GM18517 (cell line): ENCODE measurements around the gene ADIPOR2.
A peak's percentile ranks its signal among the peaks of the same experiment; 100 is the strongest.
"Not testable (repeated sequence)": the region's sequence is repeated elsewhere in the genome, so short reads cannot be mapped to it uniquely, and the experiment has no call there.

ENCODE experiments used
- ATAC-seq: cut with Tn5 transposase; IDR thresholded peaks from one replicate; pipeline ENCODE4 v1.9.1; 2021; ENCODE audit warnings: mild to moderate bottlenecking, moderate library complexity; ENCODE audit not compliant: unreplicated experiment

The ADIPOR2 gene

DNA sequence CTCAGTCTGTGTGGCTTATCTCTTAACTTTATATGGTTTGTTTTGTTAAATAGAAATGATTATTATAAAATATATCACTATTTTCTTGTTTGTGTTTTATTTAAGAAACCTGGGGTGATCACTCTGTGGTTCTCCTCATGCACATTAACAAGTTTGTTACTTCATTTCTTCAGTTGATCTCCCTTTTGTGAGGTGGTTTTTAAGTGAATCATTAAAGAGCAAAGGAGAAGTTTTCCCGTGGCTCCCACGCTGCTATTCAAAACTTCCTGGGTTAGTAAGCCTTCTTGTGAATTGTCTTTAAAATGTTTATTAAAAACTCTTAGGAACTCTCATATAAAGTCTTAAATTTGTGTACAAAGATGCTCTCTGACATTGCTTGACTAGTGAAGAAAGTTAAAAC lies 11.8 kb downstream of the ADIPOR2 start:
- ATAC-seq = no peak

DNA sequence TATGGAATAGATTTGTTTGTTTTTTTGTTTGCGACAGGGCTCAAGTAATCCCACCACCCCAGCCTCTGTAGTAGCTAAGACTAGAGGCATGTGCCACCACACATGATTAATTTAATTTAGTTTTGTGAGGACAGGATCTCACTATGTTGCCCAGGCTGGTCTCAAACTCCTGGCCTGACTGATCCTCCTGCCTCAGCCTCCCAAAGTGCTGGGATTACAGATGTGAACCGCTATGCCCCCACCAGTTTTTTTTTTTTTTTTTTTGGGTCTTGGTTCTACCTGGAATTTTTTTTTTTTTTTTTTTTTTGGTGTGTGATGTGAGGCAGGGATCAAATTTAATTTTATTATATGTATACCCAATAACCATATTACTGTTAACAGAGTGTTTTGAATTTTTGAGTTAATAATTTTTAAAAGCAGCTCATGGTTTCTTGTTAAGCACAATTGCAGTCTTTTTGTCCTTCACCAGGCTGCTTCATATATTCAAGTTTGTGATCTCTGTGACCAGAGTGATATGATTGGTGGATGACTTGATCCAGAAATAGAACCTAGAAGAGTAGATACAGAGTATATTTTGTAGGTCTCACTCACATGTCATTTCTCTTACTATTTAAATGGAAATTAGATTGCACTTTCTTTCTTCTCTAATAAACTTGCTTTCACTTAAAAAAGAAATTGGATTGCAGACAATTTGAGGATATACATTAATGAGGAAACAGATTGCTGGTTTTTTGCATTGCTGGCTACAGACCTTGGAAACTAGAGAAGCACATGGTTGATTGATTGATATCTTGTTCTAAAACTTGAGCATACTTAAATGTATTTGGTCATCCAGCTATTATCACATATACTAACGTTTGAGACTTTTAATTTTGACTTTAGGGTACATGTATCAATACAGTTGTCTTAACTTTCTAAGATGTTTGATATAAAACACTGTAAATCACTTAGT lies 13.2 kb downstream of the ADIPOR2 start:
- no peak for ATAC-seq

DNA sequence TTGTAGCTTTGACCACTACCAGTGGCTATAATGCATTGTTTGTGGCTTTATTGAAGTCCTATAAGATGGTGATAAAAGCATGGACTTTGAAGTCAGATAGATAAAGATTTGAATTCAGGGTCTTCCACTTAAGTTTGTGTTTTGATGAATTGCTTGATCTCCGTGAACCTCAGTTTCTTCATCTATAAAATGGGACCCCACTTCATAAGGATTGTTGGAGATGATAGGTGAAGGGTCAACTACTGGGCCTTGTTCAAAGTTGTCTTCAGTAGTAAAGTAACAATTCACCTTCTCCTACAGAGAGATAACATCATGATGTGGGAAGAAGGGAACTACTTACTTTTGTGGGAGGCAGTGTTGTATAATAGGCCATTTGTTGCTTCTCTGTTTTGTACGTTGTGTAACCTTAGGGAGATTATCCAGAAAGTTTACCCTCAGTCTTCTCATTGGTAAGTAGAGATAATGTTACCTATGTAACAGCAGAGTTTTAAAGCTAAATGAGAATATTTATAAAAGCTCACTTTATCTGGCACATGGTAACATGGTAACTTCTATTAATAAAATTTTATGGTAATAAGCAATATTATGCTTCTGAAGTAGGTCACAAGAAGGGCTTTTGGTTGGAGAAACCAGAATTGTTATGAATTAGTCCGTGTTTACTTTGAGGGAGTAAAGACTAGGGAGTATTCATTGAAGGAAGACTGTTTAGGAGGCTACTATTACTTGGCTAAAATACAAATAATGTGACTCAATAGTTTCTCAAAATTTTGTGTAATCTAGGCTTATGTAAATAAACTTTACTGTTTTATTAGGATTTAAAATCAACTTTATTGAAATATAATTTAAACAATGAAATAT lies 15.1 kb downstream of the ADIPOR2 start:
- no peak for ATAC-seq

DNA sequence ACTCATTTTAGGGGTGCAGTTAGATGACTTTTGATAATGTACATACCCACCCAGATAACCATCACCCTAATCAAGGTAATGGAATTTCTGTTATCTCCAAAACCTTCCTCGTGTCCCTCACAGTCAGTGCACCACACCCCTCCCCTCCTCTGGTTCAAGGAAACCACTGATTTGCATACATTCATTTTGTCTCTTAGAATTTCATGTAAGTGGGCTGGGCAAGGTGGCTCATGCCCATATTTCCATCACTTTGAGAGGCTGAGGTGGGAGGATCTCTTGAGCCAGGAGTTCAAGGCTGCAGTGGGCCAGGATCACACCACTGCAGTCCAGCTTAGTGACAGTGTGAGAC lies 15.7 kb downstream of the ADIPOR2 start:
- no peak for ATAC-seq

DNA sequence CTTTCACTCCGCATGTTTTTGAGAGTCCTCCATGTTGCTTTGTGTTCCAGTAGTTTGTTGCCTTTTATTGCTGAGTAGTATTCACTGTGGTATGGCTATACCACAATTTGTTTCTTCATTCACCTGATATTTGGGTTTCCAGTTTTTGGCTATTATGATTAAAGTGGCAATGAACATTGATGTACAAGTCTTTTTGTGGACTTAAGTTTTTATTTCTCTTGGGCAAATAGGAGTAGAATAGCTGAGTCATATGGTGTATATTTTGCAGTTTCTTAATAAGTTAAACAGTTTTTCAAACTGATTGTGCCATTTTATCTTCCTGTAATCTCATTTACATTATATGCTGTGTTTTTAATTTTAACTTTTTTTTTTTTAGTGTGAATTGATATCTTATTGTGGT lies 16.2 kb downstream of the ADIPOR2 start:
- no peak for ATAC-seq

DNA sequence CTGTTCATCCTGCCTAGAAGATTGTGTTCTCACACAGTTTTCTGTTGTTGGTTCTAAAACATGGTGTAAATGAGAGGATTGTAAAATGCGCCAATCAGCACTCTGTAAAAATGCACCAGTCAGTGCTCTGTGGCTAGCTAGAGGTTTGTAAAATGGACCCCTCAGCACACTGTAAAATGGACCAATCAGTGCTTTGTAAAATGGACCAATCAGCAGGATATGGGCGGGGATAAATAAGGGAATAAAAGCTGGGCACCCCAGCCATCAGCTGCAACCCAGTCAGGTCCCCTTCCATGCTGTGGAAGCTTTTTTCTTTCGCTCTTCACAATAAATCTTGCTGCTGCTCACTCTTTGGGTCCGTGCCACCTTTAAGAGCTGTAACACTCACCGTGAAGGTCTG lies 19.1 kb downstream of the ADIPOR2 start:
- ATAC-seq = not testable (repeated sequence)

DNA sequence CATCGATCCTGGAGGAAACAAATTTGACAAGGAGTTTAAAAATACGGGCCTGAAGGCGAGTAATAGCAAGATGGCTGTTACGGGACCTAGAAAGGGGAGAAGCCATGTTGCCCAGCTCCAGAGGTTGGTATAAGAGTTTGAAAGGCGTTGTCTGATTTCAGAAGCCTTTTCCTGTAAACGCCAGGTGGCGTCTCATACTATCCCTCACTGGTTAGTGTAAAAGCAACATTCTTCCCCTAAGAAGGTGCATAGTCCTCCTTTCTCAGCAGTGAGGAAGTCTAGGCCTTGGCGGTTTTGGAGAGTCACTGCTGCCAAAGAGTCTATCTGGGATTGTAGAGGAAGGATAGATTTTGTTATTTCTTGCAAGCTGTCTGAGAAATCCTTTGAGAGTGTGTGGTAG lies 20.0 kb downstream of the ADIPOR2 start:
- ATAC-seq = not testable (repeated sequence)

DNA sequence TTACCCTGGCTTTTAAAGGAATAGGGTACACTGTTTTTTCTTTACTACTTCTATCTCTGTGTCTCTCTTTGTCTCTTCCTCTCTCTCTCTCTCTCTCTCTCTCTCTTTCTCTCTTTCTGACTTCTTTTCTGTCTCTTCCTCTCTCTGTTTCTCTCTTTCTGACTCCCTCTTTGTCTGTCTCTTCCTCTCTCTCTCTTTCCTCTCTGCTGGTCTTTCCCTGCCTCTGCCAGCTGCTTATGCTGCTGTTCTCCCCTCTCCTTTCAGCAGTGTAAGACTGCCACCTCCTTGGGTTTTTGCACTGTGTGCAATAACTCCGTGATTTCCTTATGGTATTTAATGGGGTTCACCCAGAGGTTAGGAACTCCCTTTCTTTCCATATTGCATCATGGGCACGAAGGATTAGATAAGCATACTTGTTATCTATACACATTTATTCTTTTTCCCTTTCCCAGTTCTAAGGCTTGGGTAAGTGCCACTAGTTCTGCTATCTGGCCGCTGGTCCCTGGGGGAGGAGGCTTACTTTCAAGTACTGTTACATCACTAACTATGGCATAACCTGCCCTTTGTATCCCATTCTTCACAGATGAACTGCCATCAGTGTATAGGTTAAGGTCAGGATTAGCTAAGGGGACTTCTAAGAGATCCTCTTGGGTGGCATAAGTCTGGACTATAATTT lies 20.8 kb downstream of the ADIPOR2 start:
- not testable (repeated sequence) for ATAC-seq

DNA sequence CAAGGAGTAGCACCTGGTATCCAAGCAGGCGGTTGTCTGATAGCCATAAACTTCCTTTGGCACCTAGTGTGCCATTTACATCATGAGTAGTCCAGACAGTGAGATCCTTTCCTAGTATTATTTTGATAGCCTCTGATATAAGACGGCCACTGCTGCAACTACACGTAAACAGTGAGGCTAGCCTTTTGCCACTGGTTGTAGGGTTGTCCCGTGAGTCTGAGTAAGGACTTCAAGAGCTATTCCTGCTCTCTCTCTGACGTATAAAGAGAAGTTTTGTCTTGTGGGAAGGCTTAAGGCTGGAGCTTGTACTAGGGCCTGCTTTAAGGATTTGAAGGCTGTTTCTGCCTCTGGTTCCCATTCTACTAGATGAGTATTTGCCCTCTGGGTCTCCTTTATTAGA lies 21.4 kb downstream of the ADIPOR2 start:
- ATAC-seq = not testable (repeated sequence)

DNA sequence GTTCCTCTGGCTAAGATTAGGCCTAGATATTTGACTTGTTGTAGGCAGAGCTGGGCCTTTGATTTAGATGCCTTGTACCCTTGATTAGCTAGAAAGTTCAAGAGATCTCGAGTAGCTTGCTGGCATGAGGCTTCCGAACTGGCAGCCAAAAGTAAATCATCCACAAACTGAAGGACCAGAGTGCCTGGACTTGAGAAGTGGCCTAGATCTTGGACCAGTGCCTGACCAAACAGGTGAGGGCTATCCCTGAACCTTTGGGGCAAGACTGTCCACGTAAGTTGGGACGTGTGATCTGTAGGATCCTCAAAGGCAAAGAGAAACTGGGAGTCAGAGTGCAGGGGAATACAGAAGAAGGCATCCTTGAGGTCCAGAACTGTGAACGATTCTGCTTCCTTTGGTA lies 22.0 kb downstream of the ADIPOR2 start:
- not testable (repeated sequence) for ATAC-seq

DNA sequence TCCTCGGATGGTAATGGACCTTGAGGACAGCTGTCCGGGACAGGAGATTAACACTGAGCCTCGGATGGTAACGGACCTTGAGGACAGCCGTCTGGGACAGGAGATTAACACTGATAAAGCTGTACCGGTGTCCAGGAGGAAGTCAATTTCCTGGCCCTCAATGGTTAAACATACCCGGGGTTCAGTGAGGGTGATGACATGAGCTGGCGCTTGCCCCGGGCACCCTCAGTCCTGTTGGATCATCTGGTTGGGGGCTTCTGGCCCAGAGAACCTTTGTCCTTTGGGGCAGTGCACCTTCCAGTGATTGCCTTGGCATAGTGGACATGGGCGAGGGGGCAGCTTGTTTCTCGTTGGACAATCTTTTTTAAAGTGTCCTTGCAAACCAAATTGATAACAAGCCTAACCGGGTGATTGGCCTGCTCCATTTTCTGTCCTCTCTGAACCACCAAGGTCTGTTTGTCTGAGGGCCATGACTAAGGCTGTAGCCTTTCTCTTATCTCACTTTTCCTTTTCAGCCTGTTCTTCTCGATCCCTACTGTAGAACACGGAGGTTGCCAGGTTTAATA lies 23.0 kb downstream of the ADIPOR2 start:
- not testable (repeated sequence) for ATAC-seq

DNA sequence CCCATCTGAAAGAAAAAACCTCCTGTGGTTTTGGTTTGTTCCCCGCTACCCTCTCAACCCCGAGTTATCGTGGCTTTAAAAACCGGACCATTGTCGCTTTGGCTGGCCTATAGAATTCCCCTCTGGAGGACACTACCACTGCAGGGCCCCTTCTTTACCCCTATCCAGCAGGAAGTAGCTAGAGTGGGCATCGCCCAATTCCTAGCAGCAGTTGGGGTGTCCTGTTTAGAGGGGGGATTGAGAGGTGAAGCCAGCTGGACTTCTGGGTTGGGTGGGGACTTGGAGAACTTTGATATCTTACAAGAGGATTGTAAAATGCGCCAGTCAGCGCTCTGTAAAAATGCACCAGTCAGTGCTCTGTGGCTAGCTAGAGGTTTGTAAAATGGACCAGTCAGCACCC lies 24.6 kb downstream of the ADIPOR2 start:
- ATAC-seq = not testable (repeated sequence)

DNA sequence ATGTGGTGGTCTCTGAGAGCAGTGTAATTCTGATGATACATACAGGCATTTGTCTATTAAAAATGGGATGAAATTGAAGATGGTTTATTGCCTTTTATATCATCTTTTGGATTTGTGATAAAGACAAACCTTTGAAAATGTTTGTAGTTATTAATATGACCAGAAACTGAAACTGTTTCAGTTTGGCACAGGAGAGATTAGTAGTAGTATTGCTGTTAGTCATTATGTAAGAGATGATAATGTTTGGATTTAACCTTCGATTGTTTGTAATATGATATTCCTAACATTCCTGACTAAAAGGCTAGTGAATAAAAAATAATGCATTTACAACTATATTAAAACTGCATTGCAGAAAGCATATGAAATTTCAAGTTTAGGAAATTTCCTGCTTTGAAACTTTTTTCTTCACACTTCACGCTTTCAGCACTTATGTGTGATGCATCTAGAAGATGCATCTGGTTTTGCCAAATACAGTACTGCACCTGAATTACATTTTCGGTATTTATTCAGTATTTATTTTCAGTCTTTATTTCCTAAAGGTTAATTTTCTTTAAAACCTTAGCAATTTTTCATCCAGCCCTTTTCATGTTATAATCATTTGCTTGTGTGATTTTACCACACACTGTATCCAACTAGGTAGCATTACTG lies 25.5 kb downstream of the ADIPOR2 start:
- ATAC-seq = peak; percentile 49

DNA sequence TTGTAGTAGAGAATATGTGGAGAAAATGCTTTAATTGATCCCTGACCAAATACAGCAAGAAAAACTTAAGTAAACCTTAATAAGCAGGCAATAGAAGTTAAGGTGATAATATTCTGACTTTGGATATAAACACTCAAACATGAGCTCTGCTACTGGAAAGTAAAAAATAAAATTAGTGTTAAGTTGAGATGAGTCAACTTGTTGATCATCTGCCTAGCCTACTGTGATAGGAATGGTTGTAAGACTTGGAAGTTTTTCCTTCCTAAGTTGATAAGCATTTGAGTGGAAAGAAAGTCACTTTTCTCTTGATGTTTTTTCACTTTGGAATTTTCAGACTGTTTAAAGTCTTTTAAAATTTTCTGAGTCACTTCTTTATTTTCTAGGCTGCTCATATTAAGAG lies 26.0 kb downstream of the ADIPOR2 start:
- no peak for ATAC-seq

DNA sequence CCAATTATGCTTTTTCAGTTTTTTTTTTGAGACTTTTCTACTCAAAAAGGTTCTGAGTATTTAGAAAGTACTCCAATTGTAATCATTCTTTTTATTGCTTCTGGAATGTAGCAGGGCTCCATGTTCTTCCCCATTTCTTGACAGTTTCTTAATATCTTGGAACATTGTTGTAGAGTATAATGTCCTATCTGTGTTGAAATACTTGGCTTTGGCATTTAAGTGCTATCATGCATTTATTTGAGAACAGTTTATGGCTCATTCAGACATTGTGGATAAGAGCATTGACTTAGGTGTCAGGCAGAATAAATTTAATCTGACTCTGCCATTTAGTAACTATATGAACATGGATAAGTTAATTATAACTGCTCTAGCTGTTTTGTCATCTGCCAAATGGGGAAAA lies 28.3 kb downstream of the ADIPOR2 start:
- no peak for ATAC-seq

DNA sequence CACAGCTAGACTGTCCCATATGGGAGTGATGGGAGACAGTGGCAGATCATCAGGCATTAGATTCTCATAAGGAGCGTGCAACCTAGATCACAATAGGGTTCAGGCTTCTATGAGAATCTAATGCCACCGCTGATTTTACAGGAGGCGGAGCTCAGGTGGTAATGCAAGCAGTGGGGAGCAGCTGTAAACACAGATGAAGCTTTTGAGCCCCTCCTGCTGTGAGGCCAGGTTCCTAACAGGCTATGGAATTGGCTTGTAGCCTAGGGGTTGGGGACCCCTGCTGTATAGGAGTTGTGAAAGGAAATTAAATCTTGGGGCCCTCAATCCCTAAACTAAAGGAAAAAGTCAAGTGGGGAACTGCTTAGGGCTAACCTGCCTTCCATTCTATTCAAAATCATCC lies 29.6 kb downstream of the ADIPOR2 start:
- ATAC-seq = no peak

DNA sequence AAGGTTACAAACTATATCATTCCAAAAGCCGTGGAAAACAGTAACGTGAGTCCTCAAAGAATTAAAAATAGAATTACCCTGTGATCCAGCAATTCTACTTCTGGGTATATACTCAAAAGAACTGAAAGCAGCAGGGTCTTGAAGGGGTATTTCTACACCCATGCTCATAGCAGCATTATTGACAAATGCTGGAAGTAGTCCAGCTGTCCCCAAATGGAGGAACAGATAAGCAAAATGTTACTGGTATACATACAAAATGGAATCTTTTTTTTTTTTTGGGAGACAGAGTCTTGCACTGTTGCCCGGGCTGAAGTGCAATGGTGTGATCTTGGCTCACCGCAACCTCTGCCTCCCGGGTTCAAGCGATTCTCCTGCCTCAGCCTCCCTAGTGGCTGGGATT lies 32.9 kb downstream of the ADIPOR2 start:
- no peak for ATAC-seq

DNA sequence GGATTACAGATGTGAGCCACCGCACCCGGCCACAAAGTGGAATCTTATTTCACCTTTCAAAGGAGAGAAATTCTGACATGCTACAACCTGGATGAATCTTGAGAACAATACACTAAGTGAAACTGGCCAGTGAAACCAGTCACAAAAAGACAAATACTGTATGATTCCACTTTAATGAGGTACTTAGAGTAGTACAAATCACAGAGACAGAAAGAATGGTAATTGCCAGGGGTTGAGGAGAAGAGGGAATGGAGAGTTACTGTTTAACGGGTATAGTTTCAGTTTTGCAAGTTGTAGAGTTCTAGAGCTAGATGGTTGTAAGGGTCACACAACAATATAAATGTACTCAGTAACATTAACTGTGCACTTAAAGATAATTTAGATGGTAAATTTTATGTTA lies 33.4 kb downstream of the ADIPOR2 start:
- ATAC-seq = no peak

DNA sequence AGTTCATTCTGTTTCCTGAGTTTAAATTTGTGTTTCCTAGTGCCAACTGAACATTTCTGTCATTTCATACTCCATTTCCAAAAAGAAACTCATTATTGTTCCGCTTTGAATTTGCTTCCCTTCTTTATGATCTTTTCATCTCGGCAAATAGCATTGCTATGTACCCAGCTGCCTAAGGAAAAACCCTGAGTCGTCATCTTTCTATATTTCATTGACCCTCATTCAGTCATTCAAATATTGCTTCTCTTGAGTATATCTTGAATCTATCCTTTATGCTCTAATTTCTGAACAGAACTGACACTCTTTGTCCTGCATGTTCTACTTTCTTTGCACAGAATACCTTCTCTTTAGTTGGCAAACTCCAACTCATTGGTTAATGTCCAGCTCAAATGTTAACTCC lies 35.9 kb downstream of the ADIPOR2 start:
- no peak for ATAC-seq

DNA sequence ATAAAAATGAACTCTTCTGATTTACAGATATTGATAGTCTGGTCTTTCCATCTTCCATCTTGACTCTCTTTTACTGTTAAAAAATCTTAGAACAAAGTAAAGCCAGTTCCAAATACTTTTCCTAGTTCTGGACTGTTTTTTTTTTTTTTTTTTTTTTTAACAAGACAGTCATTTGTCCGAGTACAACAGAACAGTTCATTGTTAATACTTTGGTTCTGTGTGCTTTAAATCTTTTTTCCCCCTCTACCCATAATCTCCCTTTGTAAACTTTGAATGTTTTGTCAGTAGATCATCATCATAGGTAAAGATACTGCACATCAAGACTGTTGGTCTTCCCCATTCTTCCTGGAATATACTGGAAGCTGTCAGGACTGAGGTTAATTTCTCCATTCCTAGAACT lies 38.0 kb downstream of the ADIPOR2 start:
- ATAC-seq = no peak
